Esophagus squamous epithelium (tissue), 5 donors: Measurements from ENCODE around the gene ACAT2. TPM values are rescaled to one million over a fixed set of nuclear protein-coding genes. Genes with fewer than 3 reads are reported as not detected.
"Not testable (repeated sequence)": the region's sequence is repeated elsewhere in the genome, so short reads cannot be mapped to it uniquely, and the experiment has no call there.

ENCODE experiments used
- DNase-seq: peaks from one replicate; lab custom pipeline; 2025; lab: John Stamatoyannopoulos, UW
- H3K27ac ChIP-seq, 4 donors: fragments of 200-600 bp; sonication (generic); one replicate each; pipeline ENCODE4 v1.5.1; 2016 to 2019; ENCODE audit warnings: mild to moderate bottlenecking in 1 of 4
- H3K27me3 ChIP-seq, 4 donors: fragments of 200-600 bp; sonication (generic); 1 replicate in 3 of 4; 2 replicates in 1 of 4; pipeline versions ENCODE4 v1.5.1 to v1.6.0; 2017 to 2021; ENCODE audit warnings: antibody characterized with exemption in 1 of 4
- H3K36me3 ChIP-seq, 3 donors: fragments of 200-600 bp; sonication (generic); one replicate each; pipeline ENCODE4 v1.5.1; 2016 to 2019
- H3K4me1 ChIP-seq, 3 donors: fragments of 200-600 bp; sonication (generic); one replicate each; pipeline ENCODE4 v1.5.1; 2017 to 2019
- H3K4me3 ChIP-seq, 4 donors: fragments of 200-600 bp; sonication (generic); 1 replicate in 3 of 4; 2 replicates in 1 of 4; pipeline ENCODE4 v1.5.1; 2016 to 2019; ENCODE audit warnings: mild to moderate bottlenecking in 2 of 4, moderate library complexity in 1 of 4
- H3K9me3 ChIP-seq, 3 donors: fragments of 200-600 bp; sonication (generic); one replicate each; pipeline ENCODE4 v1.5.1; 2016 to 2019
- CTCF ChIP-seq, 6 experiments: fragments of 450-650 bp in 4 of 6; fragments of 200-600 bp in 2 of 6; sonication (generic) in 2 of 6; IDR thresholded peaks; one replicate each; pipeline ENCODE4 v1.5.1; 2016 to 2019; ENCODE audit warnings: antibody characterized with exemption in 6 of 6, mild to moderate bottlenecking in 4 of 6, moderate library complexity in 4 of 6
- POLR2A ChIP-seq, 4 donors: fragments of 450-650 bp; IDR thresholded peaks; one replicate each; pipeline ENCODE4 v1.6.1; 2017; ENCODE audit warnings: antibody characterized with exemption in 4 of 4, mild to moderate bottlenecking in 4 of 4, moderate library complexity in 3 of 4
- WGBS, 2 donors: methylation state at CpG; one replicate each; pipeline ENCODE4 v1.1.5; 2018; 5-methylcytosine and 5-hydroxymethylcytosine counted together
- intact Hi-C: fragments of 100-400 bp; cut with DNase I; formaldehyde crosslinking; loops from one replicate; pipeline ENCODE4 v1.15.0; 2022
- total RNA-seq, 4 donors: library from RNA; depleted of rRNA; stranded (reverse); fragments of >200 nt; gene quantifications; one replicate each; pipeline ENCODE4 v1.1.0, GENCODE V29; 2016
- donor health status: DM: yes; HTN: yes; CAD: no.

Gene ACAT2
- total RNA-seq, 4 donors from 2014 or later, result 24.9 to 56.8 (median 40.8) TPM

DNA sequence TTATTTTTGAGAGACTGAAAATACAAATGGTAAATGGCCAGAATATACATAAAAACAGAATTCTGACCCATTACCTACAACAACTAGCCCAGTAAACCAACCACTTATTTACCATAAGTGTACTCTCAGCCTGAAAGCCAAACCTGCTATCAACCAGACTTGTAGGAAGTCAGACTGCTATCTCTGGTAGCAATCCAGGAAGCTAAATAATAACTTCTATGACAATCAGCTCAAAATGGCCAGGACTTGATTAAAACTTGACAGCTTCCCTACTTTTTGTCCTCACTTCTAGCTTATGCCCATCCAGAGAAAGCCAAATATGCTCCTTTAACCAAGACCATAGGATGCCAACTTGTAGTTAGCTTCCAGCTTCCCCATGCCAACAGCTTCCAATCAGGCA, 39.2 kb upstream of the ACAT2 start:
- intact Hi-C loops, result no loop called here
- H3K4me3 ChIP-seq, result no peak overlapping the region
- no peaks in the 10 kb centered on the region for H3K9me3 ChIP-seq
- peak overlapping the region in 1 of 4 donors; percentile 1 for H3K27ac ChIP-seq
- TF ChIP-seq CTCF (IDR thresholded peaks at IDR 0.05) (no peak), POLR2A (IDR thresholded peaks at IDR 0.05) (no peak)
- peaks cover 0 to 6% (median 0%) of the 10 kb centered on the region in 3 donors for H3K36me3 ChIP-seq
- H3K27me3 ChIP-seq, result no peaks in the 10 kb centered on the region
- DNase-seq, result no peak
- peaks cover 12 to 56% (median 13%) of the 10 kb centered on the region in 3 donors for H3K4me1 ChIP-seq

DNA sequence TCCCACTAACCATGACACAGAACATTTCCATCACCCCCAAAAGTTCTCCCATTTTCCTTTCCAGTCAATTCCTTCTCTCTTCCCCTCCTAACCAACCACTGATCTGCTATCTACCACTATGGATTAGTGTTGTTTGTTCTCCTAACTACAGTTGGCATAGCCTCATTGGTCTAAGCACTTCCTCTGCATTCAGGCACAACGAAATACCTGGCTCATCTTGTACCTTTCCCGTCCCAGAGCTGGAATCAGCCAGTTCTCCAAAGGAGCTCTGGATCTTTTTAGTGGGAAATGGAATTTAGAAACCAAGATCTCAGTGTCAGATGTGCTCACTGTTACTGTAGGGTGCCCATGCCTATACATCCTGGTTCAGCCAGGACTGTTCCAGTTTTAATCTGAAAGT, 38.6 kb upstream of the ACAT2 start:
- intact Hi-C loops, result no loop called here
- H3K9me3 ChIP-seq, result no peaks in the 10 kb centered on the region
- H3K27me3 ChIP-seq, result no peaks in the 10 kb centered on the region
- H3K36me3 ChIP-seq, result peaks cover 0 to 6% (median 0%) of the 10 kb centered on the region in 3 donors
- peaks cover 8 to 50% (median 12%) of the 10 kb centered on the region in 3 donors for H3K4me1 ChIP-seq
- DNase-seq, result no peak
- peak overlapping the region in 1 of 4 donors; percentile 1 for H3K27ac ChIP-seq
- WGBS, 2 donors, result 55 to 56% methylated on average over 2 of the region's 2 CpGs
- H3K4me3 ChIP-seq, result no peak overlapping the region
- TF ChIP-seq CTCF (IDR thresholded peaks at IDR 0.05), result no peak
- no peak for TF ChIP-seq POLR2A (IDR thresholded peaks at IDR 0.05)

DNA sequence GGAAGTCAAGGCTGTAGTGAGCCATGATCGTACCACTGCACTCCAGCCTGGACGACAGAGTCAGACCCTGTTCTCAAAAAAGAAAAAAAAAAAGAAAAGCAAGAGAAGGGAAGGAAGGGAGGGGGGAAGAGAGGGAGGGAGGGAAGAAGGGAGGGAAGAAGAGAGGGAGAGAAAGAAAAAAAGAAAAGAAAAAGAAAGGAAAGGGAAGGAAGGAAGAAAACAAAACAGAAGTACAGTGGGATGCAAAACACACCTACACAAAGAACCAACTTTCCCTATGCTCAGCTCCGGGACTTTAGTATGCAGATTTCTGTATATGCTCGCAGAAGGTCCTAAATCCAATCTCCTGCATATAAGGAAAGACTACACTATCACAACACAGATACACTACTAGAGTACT, 37.1 kb upstream of the ACAT2 start:
- DNase-seq, result no peak
- no peak for TF ChIP-seq POLR2A (IDR thresholded peaks at IDR 0.05)
- TF ChIP-seq CTCF (IDR thresholded peaks at IDR 0.05), result no peak
- no peaks in the 10 kb centered on the region for H3K9me3 ChIP-seq

GRCh38 chr6:159725208-159725607, 36.6 kb upstream of the ACAT2 start:
- H3K27me3 ChIP-seq, DNase-seq, H3K36me3 ChIP-seq, H3K4me3 ChIP-seq, H3K9me3 ChIP-seq: not testable (repeated sequence)
- H3K27ac ChIP-seq, result peak overlapping the region in 1 of 4 donors; percentile 100
- 93 to 94% methylated on average over 3 of the region's 3 CpGs for WGBS, 2 donors
- peaks cover 12 to 60% (median 14%) of the 10 kb centered on the region in 3 donors for H3K4me1 ChIP-seq
- intact Hi-C loops, result loop anchor here (5.0 kb wide), 1 partner anchor 62 kb away; the partner anchor contains the start of gene TCP1

More for the DNA sequence above, 37.1 kb upstream of the ACAT2 start:
- intact Hi-C loops, result loop anchor here (5.0 kb wide), 1 partner anchor 63 kb away; the partner anchor contains the start of gene TCP1
- Histone ChIP-seq H3K36me3 (peaks cover 0 to 6% (median 0%) of the 10 kb centered on the region in 3 donors), H3K4me3 (no peak overlapping the region), H3K27me3 (no peaks in the 10 kb centered on the region), H3K27ac (peak overlapping the region in 1 of 4 donors; percentile 100), H3K4me1 (peaks cover 9 to 56% (median 12%) of the 10 kb centered on the region in 3 donors)
- WGBS, 2 donors, result 79 to 92% methylated on average over 4 of the region's 4 CpGs

- no peak for DNase-seq
- peaks cover 0 to 6% (median 6%) of the 10 kb centered on the region in 3 donors for H3K36me3 ChIP-seq
Observed at GRCh38 chr6:159726255-159726917, 35.5 kb upstream of the ACAT2 start.

More at GRCh38 chr6:159726255-159726917, 35.5 kb upstream of the ACAT2 start:
- Histone ChIP-seq H3K4me3 (peak overlapping the region; percentile 76 to 97 (median 86)), H3K9me3 (no peaks in the 10 kb centered on the region), H3K27me3 (no peaks in the 10 kb centered on the region), H3K4me1 (peaks cover 12 to 66% (median 26%) of the 10 kb centered on the region in 3 donors), H3K27ac (peak overlapping the region; percentile 98 to 100 (median 100))
- TF ChIP-seq POLR2A (IDR thresholded peaks at IDR 0.05), result no peak
- TF ChIP-seq CTCF (IDR thresholded peaks at IDR 0.05), result no peak
- intact Hi-C loops, result loop anchor here (5.0 kb wide), 1 partner anchor 61 kb away; the partner anchor contains the start of gene TCP1
- 0 to 1% methylated on average over 14 to 15 of the region's 30 CpGs for WGBS, 2 donors
